GM18498 (cell line): ENCODE results near the gene UBR1.
"Not testable (repeated sequence)": the region's sequence is repeated elsewhere in the genome, so short reads cannot be mapped to it uniquely, and the experiment has no call there.

Source experiments
- ATAC-seq: cut with Tn5 transposase; IDR thresholded peaks from one replicate; pipeline ENCODE4 v1.9.1; 2021; ENCODE audit warnings: mild to moderate bottlenecking, moderate library complexity; ENCODE audit not compliant: unreplicated experiment

Gene UBR1

DNA sequence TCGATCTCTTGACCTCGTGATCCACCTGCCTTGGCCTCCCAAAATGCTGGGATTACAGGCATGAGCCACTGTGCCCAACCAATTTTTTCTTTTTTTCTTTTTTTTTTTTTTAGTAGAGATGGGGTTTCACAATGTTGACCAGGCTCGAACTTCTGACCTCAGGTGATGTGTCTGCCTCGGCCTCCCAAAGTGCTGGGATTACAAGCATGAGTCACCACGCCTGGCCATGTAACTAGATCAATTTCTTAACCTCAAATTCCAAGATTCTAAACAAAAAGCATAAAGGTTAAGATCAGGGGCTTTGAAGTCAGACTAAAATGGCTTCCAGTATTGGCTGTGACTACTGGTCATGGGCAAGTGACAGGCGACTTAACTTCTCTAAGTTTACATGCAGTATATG lies 126.7 kb downstream of the UBR1 start:
- not testable (repeated sequence) for ATAC-seq

DNA sequence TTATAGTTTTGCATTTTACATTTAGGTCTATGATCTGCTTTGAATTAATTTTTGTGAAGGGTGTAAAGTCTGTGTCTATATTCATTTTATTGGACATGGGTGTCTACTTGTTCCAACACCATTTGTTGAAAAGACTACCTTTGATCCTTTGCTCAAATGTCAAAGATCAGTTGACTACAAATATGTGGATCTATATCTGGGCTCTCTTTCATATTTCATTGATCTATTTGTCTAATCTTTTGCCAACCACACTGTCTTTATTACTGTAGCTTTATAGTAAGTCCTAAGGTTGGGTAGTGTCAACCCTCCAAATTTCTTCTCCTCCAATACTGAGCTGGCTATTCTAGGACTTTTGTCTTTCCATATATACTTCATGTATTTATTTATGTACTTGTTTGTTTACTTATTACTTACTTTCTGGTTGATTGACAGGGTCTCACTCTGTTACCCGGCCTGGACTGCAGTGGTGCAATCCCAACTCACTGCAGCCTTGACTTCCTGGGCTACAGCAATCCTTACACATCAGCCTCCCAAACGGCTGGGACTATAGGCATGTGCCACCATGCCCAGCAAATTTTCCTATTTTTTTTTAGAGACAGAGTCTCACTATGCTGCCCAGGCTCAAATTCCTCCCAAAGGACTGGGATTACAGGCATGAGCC lies 131.5 kb downstream of the UBR1 start:
- ATAC-seq, result no peak

DNA sequence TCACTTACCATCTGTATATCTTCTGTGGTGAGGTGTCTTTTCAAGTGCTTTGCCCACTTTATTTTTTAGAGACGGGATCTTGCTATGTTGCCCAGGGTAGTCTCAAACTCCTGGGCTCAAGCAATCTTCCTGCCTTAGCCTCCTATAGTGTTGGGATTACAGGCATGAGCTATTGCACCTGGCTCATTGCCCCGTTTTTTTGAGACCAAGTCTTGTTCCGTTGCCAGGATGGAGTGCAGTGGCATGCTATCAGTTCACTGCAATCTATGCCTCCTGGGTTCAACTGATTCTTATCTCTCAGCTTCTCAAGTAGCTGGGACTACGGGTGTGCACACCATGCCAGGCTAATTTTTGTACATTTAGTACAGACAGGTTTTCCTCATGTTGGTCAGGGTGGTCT lies 132.7 kb downstream of the UBR1 start:
- no peak for ATAC-seq

DNA sequence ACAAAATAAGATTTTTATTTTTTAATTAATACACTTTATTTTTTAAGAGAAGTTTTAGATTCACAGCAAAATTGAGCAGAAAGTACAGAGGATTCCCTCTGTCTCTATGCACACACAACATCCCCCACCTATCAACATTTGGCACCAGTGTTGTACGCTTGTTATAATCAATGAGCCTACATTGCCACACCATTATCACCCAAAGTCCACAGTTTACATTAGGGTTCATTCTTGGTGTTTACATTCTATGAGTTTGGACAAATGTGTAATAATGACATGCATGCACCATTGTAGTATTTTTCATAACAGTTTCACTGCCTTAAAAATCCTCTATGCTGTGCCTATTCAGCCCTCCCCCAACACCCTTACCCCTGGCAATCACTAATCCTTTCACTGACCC lies 134.0 kb downstream of the UBR1 start:
- no peak for ATAC-seq

DNA sequence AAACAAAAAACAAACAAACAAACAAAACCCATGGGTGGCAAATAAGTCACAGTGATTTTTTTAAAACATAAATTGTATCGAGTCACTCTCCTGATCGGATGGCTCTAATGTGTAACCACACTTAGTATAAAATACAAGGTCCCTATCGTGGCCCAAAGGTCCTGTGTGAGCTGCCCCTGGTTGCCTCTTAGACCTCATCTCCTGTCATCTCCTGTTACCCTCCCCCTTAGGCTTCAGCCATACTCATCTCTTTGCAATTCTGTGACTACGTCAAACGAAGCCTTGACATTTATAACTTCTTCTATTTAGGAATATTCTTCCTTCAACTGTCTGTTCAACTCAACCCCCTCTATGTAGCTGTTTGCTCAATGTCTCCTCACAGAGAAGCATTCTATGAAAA lies 141.4 kb downstream of the UBR1 start:
- ATAC-seq, result no peak

DNA sequence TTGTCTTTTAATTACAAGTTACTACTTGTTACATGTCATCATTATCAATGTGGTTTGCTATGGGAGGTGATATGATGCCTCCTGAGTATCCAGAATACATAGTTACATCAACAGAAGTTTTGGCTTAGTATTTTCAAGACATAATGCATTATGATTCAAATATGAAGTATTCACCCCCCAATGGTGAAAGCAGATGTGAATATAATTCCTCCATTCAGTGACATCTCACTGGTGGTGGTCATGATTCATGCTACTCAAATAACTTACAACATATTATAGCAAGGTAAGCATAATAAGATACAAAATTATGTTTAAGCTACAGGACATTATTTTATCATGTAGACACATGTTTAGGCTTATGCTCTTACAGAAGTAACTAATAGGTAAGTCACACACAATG lies 150.3 kb downstream of the UBR1 start:
- ATAC-seq, result no peak

DNA sequence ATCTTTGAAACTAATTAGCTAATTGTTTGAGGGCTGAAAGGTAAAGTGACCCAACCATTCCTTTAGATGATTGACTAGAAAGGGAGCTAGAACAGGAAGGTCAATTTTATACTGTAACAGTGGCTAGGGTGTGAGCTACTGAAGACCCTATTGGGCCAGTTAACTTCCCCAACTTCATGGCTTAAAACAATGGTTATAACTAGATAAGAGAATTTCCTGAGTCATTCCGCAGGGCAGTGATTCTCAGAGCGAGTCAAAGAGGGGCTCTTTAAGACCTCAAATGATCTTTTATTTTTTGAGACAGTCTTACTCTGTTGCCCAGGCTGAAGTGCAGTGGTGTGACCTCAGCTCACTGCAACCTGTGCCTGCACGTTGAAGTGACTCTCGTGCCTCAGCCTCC lies 151.5 kb downstream of the UBR1 start:
- ATAC-seq, result no peak

DNA sequence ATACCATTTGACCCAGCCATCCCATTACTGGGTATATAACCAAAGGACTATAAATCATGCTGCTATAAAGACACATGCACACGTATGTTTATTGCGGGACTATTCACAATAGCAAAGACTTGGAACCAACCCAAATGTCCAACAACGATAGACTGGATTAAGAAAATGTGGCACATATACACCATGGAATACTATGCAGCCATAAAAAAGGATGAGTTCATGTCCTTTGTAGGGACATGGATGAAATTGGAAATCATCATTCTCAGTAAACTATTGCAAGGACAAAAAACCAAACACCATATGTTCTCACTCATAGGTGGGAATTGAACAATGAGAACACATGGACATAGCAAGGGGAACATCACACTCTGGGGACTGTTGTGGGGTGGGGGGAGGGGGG lies 156.9 kb downstream of the UBR1 start:
- ATAC-seq, result not testable (repeated sequence)

DNA sequence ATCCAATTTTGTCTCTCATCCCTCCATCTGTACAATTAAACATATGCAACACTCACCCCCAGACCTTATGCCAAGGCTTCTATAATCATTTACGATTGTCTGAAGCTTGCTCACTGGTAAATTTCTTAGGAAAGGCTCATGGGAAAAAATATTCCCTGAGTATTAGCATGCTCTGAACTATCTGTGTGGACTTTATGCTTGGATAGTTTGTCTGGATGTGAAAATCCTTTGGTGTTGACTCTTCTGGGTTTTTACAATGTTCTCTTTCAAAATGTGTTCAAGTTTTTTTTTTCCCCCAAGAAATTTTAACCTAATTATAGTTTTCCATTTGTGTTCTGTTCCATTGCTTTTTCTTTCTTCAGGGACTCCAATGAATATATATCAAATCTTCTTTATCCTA lies 165.3 kb downstream of the UBR1 start:
- no peak for ATAC-seq

DNA sequence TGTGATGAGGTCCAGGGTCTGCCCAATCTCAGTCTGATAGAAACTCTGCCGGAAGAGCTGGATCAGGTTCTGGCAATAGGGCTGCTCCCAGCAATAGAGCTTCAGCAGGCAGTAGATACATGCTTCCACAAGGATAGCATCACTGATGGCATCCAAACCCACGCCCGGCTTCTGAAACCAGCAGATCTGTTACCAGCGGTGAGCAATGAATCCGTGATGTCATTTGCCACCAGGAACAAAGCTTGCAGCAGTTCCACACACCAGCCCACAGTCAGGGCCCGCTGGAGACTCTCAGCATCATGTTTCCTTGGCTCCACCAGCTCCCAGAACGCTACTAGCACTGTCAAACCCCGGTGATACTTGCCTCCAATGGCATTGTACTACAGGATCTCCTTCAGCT lies 166.0 kb downstream of the UBR1 start:
- ATAC-seq, result no peak

DNA sequence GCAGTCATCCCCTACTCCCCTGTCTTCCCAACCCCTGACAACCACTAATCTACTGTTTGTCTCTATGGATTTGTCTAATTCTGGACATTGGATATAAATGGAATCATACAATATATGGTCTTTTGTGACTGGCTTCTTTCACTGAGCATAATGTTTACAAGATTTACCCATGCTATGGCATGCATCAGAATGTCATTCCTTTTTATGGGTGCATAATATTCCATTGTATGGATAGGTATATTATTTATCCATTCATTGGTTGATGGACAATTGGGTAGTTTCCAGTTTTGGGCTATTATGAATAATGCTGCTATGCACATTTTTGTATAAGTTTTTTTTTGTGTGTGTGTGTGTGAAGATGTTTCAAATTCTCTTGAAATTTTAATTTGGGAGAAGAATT lies 168.7 kb downstream of the UBR1 start:
- ATAC-seq, result no peak

DNA sequence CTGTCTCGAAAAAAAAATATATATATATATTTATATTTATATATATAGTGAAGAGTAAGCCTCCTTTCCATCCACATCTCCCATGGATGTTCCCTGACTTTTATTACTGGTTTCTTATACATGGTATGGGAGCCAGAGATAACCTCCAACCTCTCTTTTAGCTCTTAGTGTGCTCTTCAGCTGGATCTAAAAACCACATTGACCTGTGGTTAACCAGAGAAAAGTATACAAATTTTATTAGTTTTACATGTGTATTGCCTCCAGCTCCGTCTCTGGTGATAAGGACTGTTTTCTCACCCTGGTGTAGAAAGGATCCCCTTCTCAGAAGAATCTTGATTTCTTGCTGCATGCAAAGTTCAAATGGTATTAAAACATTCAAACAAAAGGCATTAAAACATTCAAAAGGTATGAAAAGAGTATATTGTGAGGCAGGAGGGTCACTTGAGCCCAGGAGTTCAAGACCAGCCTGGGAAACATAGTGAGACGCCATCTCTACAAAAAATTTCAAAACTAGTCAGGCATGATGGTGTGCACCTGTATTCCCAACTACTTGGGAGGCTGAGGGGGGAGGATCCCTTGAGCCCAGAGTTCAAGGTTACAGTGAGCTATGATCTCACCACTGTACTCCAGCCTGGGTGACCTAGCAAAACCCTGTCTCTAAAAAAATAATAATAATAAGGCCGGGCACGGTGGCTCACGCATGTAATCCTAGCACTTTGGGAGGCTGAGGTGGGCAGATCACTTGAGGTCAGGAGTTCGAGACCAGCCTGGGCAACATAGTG lies 171.8 kb downstream of the UBR1 start:
- ATAC-seq, result no peak

DNA sequence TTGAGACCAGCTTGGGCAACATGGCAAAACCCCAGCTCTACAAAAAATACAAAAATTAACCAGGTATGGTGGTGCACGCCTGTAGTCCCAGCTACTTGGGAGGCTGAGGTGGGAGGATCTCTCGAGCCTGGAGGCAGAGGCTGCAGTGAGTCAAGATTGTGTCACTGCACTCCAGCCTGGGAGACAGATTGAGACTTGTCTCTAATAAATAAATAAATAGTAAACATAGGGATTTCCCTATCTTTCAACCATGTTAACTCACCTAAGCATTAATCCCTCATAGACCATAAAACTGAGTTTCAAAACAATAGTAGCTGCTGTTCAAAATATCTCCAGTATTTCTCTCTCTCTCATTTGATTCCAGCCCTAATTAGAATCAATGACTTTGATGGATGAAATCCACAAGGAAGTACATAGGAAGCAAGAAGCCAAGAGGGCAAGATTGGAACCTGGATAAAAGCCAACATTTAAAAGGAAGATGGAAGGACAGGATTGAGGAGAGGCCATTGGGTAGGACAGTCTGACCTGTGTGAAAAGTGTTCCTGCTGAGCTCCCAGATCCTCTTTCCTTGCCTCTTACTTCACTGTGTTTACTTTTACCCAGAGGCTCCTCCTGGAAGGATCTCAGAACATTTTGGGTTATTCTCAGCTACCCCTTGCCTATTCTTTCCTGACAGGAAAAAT lies 172.9 kb downstream of the UBR1 start:
- no peak for ATAC-seq

DNA sequence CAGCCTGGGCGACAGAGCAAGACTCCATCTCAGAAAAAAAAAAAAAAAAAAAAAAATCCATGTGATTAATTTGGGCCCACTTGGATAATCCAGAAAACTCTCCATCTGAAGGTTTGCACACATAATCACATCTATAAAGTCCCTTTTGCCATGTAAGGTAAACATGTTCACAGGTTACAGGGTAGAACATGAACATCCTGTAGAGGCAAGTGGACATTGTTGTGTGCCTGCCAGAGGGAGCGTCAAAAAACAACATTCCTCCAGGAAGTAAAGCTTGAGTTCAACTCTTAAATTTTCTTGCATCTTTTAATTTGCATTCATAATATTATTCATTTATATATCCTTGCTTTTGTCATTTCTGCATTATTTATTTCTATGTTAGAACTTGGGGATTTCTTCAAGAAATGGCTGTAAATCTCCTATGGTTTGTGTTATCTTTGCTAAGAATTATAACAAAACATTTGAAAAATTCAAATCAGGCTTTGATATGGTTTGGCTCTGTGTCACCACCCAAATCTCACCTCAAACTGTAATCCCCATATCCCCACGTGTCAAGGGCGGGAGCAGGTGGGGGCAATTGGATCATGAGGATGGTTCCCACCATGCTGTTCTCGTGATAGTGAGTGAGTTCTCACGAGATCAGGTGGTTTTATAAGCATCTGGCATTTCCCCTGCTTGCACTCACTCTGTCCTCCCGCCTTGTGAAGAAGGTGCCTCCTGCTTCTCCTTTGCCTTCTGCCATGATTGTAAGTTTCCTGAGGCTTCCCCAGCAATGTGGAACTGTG lies 173.9 kb downstream of the UBR1 start:
- no peak for ATAC-seq

DNA sequence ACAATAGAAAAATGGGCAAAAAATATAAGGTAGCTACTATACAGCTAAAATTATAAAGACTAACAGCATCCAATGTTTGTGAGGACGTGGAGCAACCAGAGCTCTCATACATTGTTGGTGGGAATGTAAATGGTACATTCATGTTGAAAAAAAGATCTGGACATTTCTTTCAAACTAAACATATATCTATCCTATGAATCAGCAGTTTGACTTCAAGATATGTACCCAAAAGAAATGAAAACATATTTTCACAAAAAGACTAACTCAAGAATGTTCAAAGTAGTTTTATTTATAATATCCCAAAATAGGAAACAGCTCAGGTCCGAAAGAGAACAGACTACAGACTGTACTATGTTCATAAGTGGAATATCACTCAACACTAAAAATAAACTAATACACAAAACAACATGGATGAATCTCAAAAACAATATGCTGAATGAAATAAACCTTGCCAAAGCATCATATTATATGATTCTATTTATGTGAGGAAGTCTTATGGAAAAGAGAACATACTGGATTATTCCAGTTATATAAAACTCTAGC lies 176.5 kb downstream of the UBR1 start:
- ATAC-seq, result no peak

DNA sequence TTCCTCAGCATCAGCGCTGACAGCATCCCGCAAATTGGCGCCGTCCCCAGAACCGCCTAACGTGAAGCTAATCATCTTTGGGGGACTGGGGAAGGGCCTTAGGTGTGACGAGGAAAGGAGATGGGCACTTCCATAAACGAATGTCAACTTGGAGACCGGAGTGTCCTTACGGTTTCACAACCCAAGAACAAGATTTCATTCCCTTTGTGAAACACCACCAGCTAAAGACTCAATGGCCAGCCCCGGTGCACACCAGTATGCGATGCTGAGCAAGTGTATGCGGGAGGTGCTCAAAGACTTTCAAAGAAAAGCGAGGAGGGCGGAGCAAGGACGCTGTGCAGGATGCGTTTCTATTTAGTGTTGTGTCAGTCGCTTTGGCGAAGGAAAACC lies 184.5 kb downstream of the UBR1 start:
- no peak for ATAC-seq

DNA sequence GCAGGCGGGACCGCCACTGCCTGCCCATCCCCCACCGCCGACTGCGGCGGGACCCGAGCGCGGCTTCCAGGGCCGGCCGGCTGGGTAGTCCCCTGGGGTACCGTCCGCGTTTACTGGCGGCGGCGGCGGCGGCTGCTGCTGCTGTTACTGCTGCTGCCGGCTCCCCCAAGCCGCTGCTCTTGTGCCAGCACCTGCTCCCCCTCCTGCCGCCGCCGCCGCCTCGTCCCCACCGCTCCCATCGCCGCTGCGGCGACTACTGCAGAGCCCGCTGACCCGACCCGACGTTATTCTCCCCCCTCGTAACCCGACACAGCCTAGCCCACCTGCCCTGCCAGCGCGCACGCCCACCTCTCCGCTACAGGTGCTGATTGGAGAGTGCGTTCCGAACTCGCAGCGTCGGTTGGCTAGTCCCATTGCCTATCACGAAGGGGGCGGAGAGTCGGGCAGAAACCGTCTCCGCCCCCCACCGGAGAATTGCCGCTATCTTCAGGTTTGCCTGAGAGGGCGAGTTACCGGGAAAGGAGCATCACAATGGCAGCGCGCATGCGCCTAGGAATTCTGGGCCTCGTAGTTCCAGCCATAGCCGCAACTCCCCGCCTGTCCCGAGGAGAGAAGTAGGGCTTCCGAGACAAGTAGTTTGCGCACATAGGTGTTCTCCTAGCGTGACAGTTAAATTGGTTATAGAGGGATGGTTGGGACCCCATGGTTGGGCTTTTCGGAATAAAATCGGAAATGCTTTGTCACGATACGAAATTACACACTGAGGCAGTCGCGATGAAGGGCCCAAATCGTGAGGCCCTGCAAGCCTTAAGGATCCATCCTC lies 185.1 kb downstream of the UBR1 start, which contains the start of gene TTBK2:
Gene TTBK2, minus strand, starts transcription at position 260 of the 823 bp plus-strand sequence. CDS start 42,161 bp downstream, outside the sequence.
- peak; percentile 96 for ATAC-seq

DNA sequence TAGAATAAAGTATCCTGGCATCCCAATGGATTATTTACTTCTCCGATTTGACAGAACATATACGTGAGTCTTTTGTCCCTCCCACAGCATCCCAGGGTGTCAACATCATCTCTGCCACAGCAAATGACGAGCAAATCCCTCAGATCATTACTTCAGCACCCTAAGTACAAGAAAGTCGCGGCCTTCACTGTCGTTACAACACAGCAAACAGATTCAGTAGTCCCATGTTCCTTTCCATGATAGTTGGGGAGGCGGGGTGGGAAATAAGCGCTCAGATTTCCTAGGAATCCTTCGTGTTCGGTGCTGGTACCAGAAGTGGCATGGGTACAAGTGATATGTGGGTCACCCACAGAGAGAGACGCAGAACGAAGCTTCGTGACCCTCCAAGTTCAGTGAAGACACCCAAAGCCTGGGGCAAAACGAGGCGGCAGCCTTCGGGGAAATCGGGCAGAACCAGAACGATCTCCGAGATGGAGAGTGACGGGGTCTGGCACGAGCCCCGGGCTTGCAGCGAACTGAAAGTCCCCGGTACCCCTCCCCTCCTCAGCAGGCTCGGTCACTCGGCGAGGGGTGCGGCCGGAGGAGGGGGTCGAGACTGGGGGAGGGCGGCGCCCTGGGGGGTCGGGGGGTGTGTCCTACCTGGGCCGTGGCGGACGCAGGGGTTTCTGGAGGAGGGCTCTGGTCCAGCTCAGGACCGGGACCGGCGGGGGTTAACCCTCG lies 185.9 kb downstream of the UBR1 start:
- no peak for ATAC-seq

DNA sequence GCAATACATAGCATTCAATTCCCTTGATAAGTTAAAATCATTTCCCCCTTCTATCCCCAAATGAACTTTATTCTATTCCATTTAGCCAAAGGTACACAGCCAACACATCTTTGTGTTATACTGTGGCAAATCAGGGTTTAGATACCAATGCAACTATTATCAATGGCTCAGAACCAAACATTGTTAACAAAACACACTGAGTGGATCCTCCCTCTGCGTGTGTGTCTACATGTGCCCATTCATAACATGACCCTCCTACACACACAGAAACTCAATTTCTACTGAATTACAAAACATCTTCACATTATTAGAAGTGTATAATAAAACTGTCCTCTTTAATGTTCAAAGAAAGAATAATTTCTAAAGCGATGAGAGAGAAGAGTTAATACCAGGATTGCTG lies 186.5 kb downstream of the UBR1 start:
- ATAC-seq, result no peak
